Stimulated activated CD8-positive, alpha-beta memory T cell treated with anti-CD3 and anti-CD28 coated beads, Interleukin-15, amount 100 ng/mL, for 24 hours (primary cell): ENCODE measurements around the gene SLC35F1.
"Not testable (repeated sequence)": the region's sequence is repeated elsewhere in the genome, so short reads cannot be mapped to it uniquely, and the experiment has no call there.

Experiments used
- DNase-seq: peaks from one replicate; pipeline ENCODE4 v3.0.0-alpha.2; 2020; ENCODE audit warnings: low read depth

SLC35F1 gene

GRCh38 chr6:117927866-117928265, 20.8 kb downstream of the SLC35F1 start:
- DNase-seq, result no peak

GRCh38 chr6:117928833-117929232, 21.8 kb downstream of the SLC35F1 start:
- DNase-seq, result no peak

DNA sequence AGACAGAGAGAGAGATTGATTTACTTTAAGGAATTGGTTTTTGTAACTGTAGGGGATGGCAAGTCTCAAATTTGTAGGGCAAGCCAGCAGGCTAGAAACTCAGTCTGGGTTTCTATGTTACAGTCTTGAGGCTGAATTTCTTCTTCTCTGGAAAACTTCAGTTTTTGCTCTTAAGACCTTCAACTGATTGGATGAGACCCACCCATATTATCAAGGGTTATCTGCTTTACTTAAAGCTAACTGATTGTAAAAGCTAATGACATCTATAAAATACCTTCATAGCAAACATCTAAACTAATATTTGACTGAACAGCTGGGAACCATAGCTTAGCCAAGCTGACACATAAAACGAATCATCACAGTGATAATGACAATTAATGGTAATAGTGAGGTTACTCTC, 22.4 kb downstream of the SLC35F1 start:
- DNase-seq, result no peak

- DNase-seq, result no peak
Measured at GRCh38 chr6:117930645-117931044, 23.6 kb downstream of the SLC35F1 start.

- DNase-seq, result no peak
Measured at GRCh38 chr6:117932001-117932400, 24.9 kb downstream of the SLC35F1 start.

DNA sequence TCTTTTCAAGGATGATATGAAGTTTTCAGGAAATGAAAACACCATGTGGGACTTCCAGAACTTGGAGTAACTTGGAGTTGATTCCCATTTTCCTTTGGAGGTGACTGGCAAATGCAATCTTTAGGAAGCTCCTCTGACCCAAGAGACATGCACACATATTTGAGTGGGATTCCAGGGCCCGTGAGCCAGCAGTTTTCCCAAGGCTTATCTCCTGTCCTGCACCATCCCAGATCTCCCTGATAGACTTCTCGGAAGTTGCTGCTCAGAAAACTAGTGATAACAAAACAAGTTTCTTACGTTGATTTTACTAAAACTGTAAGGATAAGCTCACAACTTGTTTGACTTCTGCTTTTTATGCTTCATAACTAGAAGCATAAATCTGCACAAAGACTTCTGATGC, 25.6 kb downstream of the SLC35F1 start:
- no peak for DNase-seq

DNA sequence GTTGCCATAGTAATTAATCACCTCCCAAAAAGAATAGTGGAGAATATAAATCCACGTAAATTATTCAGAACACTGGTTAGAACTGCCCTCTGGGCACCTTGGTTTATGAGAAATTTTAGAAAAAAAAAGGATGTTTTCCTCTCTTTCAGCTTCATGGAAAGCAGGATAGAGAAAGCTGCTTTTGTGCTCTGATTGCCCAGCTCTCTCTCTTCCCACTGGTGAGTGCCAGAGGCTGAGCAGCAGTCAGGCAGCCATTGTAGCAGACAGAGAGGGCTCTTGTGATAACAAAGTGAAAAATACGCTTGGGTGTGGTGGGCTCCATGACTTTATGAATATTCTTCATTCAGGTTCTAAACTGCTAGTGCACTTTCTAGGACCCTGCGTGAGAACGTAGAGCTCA, 26.4 kb downstream of the SLC35F1 start:
- DNase-seq, result no peak

- no peak for DNase-seq
Measured at GRCh38 chr6:117938311-117938995, 31.4 kb downstream of the SLC35F1 start.

DNA sequence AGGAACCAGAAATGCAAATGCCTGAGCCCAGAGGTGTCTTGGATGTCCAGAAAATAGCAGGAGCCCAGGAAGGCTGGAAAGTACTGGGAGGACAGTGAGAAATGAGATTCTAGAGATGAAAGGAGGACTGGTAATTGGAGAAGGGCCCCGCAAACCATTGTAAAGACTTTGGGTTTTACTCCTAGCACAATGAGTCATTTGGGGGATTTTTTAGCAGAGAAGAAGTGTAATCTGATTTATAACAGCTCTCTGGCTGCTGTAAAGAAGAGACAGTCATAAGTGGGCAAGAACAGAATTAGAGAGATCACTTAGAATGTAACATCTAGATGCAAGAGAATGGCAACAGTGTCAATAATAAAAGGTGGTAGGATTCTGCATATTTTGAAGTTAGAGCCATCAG, 40.2 kb downstream of the SLC35F1 start:
- no peak for DNase-seq

DNA sequence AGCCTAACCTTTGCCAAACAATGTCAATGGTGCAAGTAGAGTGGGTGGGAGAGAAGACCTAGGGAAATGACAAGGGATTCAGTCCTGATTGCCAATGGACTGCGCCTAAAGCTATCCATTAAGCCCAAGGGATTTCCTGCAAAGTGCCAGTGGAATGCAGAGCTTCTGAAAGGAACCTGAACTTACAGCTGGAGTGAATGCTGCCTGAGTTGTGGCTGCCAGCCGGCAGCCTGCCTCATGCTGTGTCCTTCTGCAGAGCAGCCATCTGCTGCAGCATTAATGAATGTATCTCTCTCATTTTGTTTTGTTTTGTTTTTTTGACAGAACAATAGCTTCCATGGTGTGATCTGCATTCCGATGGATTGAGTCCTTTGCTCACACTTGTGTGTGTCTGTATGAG, 44.7 kb downstream of the SLC35F1 start:
- no peak for DNase-seq

GRCh38 chr6:117955684-117956256, 48.7 kb downstream of the SLC35F1 start:
- no peak for DNase-seq

- DNase-seq, result no peak
Measured at GRCh38 chr6:117956386-117956785, 49.3 kb downstream of the SLC35F1 start.

GRCh38 chr6:117958536-117958935, 51.5 kb downstream of the SLC35F1 start:
- DNase-seq, result no peak

GRCh38 chr6:117960877-117961276, 53.8 kb downstream of the SLC35F1 start:
- DNase-seq, result no peak

GRCh38 chr6:117961301-117961700, 54.2 kb downstream of the SLC35F1 start:
- no peak for DNase-seq

- not testable (repeated sequence) for DNase-seq
Measured at GRCh38 chr6:117965763-117966162, 58.7 kb downstream of the SLC35F1 start.

DNA sequence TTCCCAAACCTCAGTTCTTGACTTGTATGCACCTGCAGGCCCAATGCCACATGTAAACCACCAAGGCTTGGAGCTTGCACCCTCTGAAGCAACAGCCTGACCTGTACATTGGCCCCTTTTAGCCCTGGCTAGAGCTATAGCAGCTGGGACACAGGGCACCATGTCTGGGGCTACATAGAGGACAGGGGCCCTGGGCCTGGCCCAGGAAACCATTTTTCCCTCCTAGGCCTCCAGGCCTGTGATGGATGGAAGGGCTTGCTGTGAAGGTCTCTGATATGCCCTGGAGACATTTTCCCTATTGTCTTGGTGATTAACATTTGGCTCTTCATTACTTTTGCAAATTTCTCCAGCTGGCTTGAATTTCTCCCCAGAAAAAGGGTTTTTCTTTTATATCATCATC, 64.6 kb downstream of the SLC35F1 start:
- no peak for DNase-seq

DNA sequence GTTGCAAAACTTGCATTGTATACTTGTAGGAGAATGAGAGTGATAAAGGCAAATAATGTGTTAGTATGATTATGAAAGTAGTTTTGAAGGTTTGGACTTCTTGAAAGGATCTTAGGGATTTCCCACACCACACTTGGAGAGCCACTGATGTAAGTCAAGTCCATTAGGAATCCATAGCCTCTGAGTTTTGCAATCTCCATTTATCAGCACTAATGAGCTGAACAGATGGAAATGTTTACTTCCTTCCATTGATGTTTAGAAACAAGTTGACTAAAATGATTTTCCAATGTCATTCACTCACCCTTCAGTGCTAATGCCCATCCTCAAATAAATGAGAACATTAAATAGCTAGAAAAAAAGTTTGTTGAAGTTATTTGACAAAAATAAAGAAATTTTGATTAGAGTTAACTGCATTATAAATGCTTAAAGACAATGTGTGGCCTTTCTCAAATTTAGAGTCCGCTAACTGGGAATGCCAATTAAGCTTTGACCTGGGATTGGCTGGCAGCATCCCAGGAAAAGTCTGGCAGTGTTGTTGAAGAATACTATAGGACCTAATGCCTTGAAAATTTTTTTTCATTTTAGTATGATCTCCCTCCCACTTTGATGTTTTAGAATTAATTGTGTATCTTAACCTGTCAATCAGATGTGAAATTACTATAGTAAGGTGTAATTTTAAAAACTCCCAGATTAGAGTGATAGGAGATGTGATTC, 68.0 kb downstream of the SLC35F1 start:
- no peak for DNase-seq

- no peak for DNase-seq
Measured at GRCh38 chr6:117976030-117976651, 69.1 kb downstream of the SLC35F1 start.

DNA sequence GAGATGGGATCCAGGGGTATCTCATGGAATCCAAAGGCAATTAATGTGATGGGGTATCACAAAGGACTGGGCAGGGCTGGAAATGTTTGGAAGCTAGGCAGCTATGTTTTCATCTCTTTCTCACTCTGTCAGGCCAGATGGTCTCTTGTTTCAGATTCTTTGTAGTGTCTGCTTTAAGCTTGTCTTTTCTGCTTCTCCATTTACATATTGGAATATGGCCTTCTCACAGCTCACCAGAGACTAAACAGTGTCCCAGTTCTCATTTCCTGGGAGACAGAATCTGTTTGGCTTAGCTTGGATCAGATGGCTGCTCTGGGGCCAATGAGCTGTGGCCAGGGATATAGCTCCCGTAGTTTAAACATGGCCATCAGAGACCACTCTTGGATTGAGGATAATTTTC, 78.9 kb downstream of the SLC35F1 start:
- DNase-seq, result no peak

DNA sequence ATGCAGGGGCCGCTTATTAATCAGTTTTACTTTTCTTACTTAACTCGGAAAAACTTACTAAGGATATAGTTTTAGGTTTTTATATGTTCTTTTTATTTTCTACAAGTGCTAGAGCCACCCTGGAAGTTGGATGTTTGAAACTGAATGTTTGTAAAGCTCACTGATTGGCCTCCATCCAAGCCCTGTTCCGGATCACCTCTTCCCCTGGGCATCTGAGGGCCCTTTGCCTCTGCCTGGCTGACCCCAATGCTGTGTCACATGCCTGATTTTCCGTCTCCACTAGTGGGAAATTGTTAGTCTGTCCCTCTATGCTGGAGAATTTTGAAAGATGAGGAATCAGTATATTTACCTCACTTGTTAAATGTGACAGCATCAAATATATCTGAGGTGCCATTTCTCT, 79.3 kb downstream of the SLC35F1 start:
- no peak for DNase-seq

DNA sequence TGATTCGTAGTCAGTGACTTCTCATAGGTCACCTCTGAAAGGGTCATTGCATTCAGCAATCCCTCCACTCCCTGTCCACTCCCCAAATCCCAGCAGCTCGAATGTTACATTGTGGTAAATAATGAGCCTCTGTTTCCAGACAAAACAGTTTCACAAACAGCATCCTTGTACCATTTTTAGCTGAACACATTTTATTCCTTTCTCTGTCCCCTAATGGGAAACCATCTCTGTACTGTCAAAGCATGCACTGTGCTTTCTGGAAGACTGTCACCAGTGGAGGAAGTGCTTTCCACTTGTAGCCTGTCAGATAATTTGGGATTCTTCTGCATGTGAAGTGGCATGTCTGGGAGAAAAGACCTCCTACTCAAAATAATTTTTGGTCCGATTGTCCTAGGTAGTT, 82.0 kb downstream of the SLC35F1 start:
- DNase-seq, result no peak

- DNase-seq, result no peak
Measured at GRCh38 chr6:117990151-117990550, 83.1 kb downstream of the SLC35F1 start.
